ENCODE data around the gene TSR3.

Gene TSR3

DNA sequence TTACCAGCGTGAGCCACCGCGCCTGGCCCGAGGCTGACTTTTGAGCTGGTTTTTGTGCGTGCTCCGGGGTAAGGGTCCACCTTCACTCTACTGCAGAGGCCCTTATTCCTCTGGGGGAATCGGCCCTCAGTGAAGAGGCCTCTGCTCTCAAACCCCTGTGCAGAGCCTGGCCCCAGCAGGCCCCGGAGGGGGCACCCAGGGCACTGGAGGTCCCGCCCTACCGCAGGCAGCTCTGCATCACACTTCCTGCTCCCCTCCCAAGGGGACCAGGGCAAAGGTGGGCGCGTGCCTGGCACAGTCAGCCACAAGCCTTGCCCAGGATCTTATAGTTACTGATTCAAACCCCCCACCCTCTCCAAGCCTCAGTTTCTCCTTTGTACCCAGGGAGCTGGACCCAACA is 45.9 kb downstream of the TSR3 start:
- H3K27me3 Mint-ChIP-seq, result no peaks in the 10 kb centered on the region
- no peaks in the 10 kb centered on the region for H3K9me3 Mint-ChIP-seq
- H3K4me1 Mint-ChIP-seq, result peaks cover 33% of the 10 kb centered on the region
- no peak overlapping the region for H3K27ac Mint-ChIP-seq
- H3K4me3 Mint-ChIP-seq, result no peak overlapping the region
- peaks cover 4% of the 10 kb centered on the region for H3K36me3 Mint-ChIP-seq

DNA sequence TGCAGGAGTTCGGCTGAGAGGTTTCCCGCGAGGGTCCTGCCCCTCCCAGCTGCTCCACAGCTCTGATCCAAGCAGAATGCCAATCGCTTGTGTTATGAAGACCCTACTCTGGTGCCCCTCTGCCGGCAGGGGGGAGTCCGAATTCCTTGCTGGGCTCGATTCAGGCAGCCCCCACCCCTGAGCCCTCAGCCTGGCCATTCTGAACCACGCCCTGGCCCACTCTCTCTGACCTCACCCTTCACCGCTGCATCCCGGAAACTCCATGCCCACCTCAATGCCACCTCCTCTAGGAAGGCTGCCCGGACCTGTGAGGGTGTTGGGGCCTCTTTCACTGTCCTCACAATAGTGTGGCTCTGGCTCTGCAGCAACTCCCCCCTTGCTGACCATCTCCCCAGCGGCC is 50.1 kb downstream of the TSR3 start:
- no peaks in the 10 kb centered on the region for H3K36me3 Mint-ChIP-seq
- H3K4me1 Mint-ChIP-seq, result peaks cover 17% of the 10 kb centered on the region
- no peaks in the 10 kb centered on the region for H3K9me3 Mint-ChIP-seq

DNA sequence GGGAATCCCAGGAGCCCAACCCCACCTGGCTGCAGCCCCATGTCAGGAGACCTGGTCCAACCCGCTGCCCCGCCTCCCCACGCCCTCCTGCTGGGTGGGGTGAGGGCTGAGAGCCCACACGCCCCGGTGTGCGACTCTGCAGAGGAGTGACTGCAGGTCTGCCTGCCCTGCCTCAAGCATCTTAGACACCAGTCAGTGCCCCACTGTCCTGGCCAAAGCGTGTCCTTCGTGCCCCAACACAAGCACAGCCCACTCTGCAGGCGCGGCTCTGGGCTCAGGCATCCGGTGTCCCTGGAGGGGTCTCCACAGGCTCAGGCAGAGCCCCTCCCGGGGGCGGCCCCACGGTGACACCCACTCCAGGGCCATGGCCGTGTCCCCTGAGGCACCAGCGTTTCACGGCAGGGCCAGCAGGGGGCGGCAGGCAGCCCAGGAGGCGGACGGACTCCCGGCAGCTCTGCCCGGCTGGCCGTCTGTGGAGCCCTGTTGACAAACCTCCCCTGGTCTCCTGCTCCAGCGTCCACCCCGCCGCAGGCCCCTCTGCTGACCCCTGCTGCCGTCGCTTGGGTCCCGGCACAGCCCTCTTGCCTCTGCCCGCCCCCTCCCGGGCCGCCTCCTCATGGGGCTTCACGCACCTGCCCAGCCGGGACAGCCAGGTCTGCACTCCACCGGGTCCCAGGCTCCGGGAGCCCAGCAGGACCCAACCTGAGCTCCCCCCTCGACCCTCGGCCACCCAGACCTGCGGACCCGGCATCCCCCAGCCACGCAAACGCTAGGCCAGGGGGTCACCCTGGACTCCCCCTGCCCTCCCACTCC is 50.8 kb downstream of the TSR3 start:
- Mint-ChIP-seq H3K27me3 (peaks cover 3% of the 10 kb centered on the region), H3K4me3 (no peak overlapping the region), H3K9me3 (no peaks in the 10 kb centered on the region), H3K36me3 (no peaks in the 10 kb centered on the region), H3K4me1 (peaks cover 13% of the 10 kb centered on the region), H3K27ac (no peak overlapping the region)

More for the DNA sequence above, 50.1 kb downstream of the TSR3 start:
- Mint-ChIP-seq H3K27me3 (peaks cover 3% of the 10 kb centered on the region), H3K4me3 (no peak overlapping the region), H3K27ac (peak overlapping the region; percentile 59)

DNA sequence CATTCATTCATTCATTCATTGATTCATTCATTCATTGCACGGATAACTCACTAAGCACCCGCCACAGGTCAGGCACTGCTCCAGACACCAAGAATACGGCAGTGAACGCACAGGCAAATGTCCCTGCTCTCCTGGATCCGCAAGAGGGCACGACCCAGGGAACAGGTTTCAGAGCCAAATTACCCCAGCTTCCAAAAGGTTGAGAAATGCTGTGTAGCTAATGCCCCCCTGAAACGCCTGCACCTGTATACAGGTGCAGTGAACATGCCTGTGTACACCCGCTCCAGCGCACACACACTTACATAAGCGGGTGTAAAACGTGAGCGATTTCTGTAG is 51.8 kb downstream of the TSR3 start:
- Mint-ChIP-seq H3K4me3 (no peak overlapping the region), H3K27ac (no peak overlapping the region), H3K9me3 (no peaks in the 10 kb centered on the region)

More for the DNA sequence above, 51.8 kb downstream of the TSR3 start:
- H3K36me3 Mint-ChIP-seq, result no peaks in the 10 kb centered on the region
- peaks cover 13% of the 10 kb centered on the region for H3K4me1 Mint-ChIP-seq
- H3K27me3 Mint-ChIP-seq, result peaks cover 7% of the 10 kb centered on the region

Measured in activated naive CD4-positive, alpha-beta T cell treated with anti-CD3 and anti-CD28 coated beads, Interleukin-2, amount 50 U/mL, for 24 hours (primary cell).